GM12878 (cell line): ENCODE data around the gene SRSF7. TPM values are rescaled to one million over a fixed set of nuclear protein-coding genes. Genes with fewer than 3 reads are reported as not detected.

Experiments
- ATAC-seq: fragments of 200-7000 bp; cut with Tn5 transposase; 3 replicates; pipeline ENCODE4 v1.9.1; 2020; ENCODE audit warnings: mild to moderate bottlenecking, moderate library complexity
- BruUV-seq: library from RNA; stranded (reverse); fragments of 400-500 nt; replicated peaks from 2 replicates; lab custom pipeline; 2021; lab: Mats Ljungman, UMichigan
- CTCF ChIA-PET: fragments of 300-600 bp; sonication (Branson Sonifier 250); formaldehyde crosslinking; extraction: SDS; loops from one replicate; lab custom pipeline; 2021; ENCODE audit warnings: inconsistent platforms; lab: Yijun Ruan, JAX
- POLR2A ChIA-PET: fragments of 350-600 bp; formaldehyde crosslinking; extraction: SDS; loops from one replicate; lab custom pipeline; 2021; ENCODE audit warnings: inconsistent platforms; lab: Charles Lee
- RAD21 ChIA-PET: fragments of 300-600 bp; sonication (Branson Sonifier 250); formaldehyde crosslinking; loops from one replicate; lab custom pipeline; 2023; ENCODE audit warnings: antibody characterized with exemption; ENCODE audit not compliant: unreplicated experiment; lab: Charles Lee
- SMC1A ChIA-PET: fragments of 300-600 bp; sonication (Branson Sonifier 250); formaldehyde crosslinking; loops from one replicate; lab custom pipeline; 2023; ENCODE audit not compliant: unreplicated experiment, uncharacterized antibody; lab: Charles Lee
- DNase-seq: peaks from one replicate; pipeline ENCODE4 v3.0.0-alpha.2; 2011; ENCODE audit warnings: low read depth, low spot score
- FAIRE-seq: peaks from 3 replicates; lab custom pipeline; 2011; peaks lifted over from hg19 to GRCh38; lab: Jason Lieb, UNC
- H2AFZ ChIP-seq: 2 replicates; pipeline ENCODE4 v1.6.0; 2011; ENCODE audit warnings: low read depth, low read length, control low read depth; ENCODE audit not compliant: control insufficient read depth
- H3K27ac ChIP-seq: 2 replicates; pipeline ENCODE4 v1.5.1; 2011; ENCODE audit warnings: control low read depth; ENCODE audit not compliant: control insufficient read depth, insufficient read depth
- H3K27me3 ChIP-seq, 2 experiments: replicated peaks in 1 of 2; 2 replicates each; pipeline versions ENCODE4 v1.6.0 to v1.6.1; 2011; ENCODE audit warnings: low read length in 1 of 2; ENCODE audit not compliant: control insufficient read depth in 2 of 2, insufficient read depth in 2 of 2
- H3K36me3 ChIP-seq, 2 experiments: 2 replicates each; pipeline ENCODE4 v1.5.1; 2011; ENCODE audit warnings: low read length in 1 of 2; ENCODE audit not compliant: control insufficient read depth in 2 of 2, insufficient read depth in 2 of 2
- H3K4me1 ChIP-seq: 2 replicates; pipeline ENCODE4 v1.6.1; 2011; ENCODE audit warnings: mild to moderate bottlenecking, low read length, moderate library complexity, mixed read lengths; ENCODE audit not compliant: control insufficient read depth, insufficient read depth
- H3K4me2 ChIP-seq: 2 replicates; pipeline ENCODE4 v1.6.0; 2011; ENCODE audit warnings: control low read depth; ENCODE audit not compliant: control insufficient read depth, insufficient read depth
- H3K4me3 ChIP-seq: fragments of 200-600 bp; sonication (generic); 2 replicates; pipeline ENCODE4 v1.5.1; 2016
- H3K79me2 ChIP-seq: 2 replicates; pipeline ENCODE4 v1.6.0; 2011; ENCODE audit warnings: low read length; ENCODE audit not compliant: control insufficient read depth, insufficient read depth
- H3K9ac ChIP-seq: 2 replicates; pipeline ENCODE4 v1.8.0; 2011; ENCODE audit warnings: low read length, control low read depth, mixed read lengths; ENCODE audit not compliant: control insufficient read depth, insufficient read depth
- H3K9me3 ChIP-seq: replicated peaks from 3 replicates; pipeline ENCODE4 v1.5.1; 2011; ENCODE audit warnings: mild to moderate bottlenecking, low read length; ENCODE audit not compliant: control insufficient read depth, insufficient read depth
- H4K20me1 ChIP-seq: 2 replicates; pipeline ENCODE4 v1.6.0; 2011; ENCODE audit not compliant: control insufficient read depth, insufficient read depth
- ATF7 ChIP-seq: fragments of 450-650 bp; IDR thresholded peaks from 2 replicates; pipeline ENCODE4 v1.6.1; 2016; ENCODE audit warnings: low read depth, mild to moderate bottlenecking
- EP300 ChIP-seq, 2 experiments: fragments of 150-350 bp in 1 of 2; IDR thresholded peaks; 2 replicates each; pipeline ENCODE4 v1.6.1; 2011 to 2012; ENCODE audit warnings: low read depth in 2 of 2, low read length in 2 of 2, borderline replicate concordance in 1 of 2, improper control_type of control experiment in 1 of 2, inconsistent platforms in 1 of 2; ENCODE audit not compliant: control insufficient read depth in 1 of 2
- ETV6 ChIP-seq, 2 experiments: fragments of 450-650 bp in 1 of 2; IDR thresholded peaks in 1 of 2; conservative IDR thresholded peaks in 1 of 2; 2 replicates each; pipeline ENCODE4 v1.6.1; 2014; ENCODE audit warnings: antibody characterized with exemption in 1 of 2, borderline replicate concordance in 1 of 2, low read depth in 1 of 2, mild to moderate bottlenecking in 1 of 2, moderate library complexity in 1 of 2
- FOS ChIP-seq: IDR thresholded peaks from 3 replicates; pipeline ENCODE4 v1.6.1; 2011; ENCODE audit warnings: borderline replicate concordance; ENCODE audit not compliant: insufficient read length; ENCODE audit errors: extremely low read depth
- HDAC2 ChIP-seq: fragments of 200-600 bp; sonication (generic); IDR thresholded peaks from 2 replicates; pipeline ENCODE4 v1.6.1; 2017
- IRF4 ChIP-seq: IDR thresholded peaks from 2 replicates; pipeline ENCODE4 v1.6.1; 2011; ENCODE audit warnings: low read depth, low read length
- KDM1A ChIP-seq: fragments of 200-600 bp; sonication (generic); IDR thresholded peaks from 2 replicates; pipeline ENCODE4 v1.6.1; 2016; ENCODE audit warnings: borderline replicate concordance
- REST ChIP-seq: IDR thresholded peaks from 2 replicates; pipeline ENCODE4 v1.6.1; 2012; ENCODE audit warnings: mild to moderate bottlenecking, low read depth, low read length
- SIN3A ChIP-seq: IDR thresholded peaks from 2 replicates; pipeline ENCODE4 v1.6.1; 2012; ENCODE audit warnings: low read depth, low read length, improper control_type of control experiment
- SMC3 ChIP-seq: IDR thresholded peaks from 2 replicates; pipeline ENCODE4 v1.6.1; 2011; ENCODE audit warnings: low read length, improper control_type of control experiment, borderline replicate concordance
- TCF12 ChIP-seq: IDR thresholded peaks from 2 replicates; pipeline ENCODE4 v1.6.1; 2011; ENCODE audit warnings: low read depth, mild to moderate bottlenecking, low read length
- ZBTB33 ChIP-seq: fragments of 450-650 bp; IDR thresholded peaks from 2 replicates; pipeline ENCODE4 v1.6.1; 2017; ENCODE audit warnings: mild to moderate bottlenecking
- WGBS: methylation state at CpG from one replicate; pipeline ENCODE4 v1.1.6; 2016; ENCODE audit warnings: low lambda C conversion rate; ENCODE audit not compliant: insufficient replicate concordance, insufficient coverage; ENCODE audit errors: missing lambda C conversion rate; 5-methylcytosine and 5-hydroxymethylcytosine counted together
- in situ Hi-C: fragments of 300-500 bp; cut with MboI; formaldehyde crosslinking; loops from 9 replicates; pipeline ENCODE4 v1.14.3; 2018; ENCODE audit warnings: mixed read lengths
- intact Hi-C: fragments of 100-400 bp; cut with micrococcal nuclease; formaldehyde crosslinking; loops from one replicate; pipeline ENCODE4 v1.14.2; 2022; ENCODE audit not compliant: unreplicated experiment
- polyA plus RNA-seq, 11 experiments: library from polyadenylated mRNA; depleted of rRNA in 4 of 11; unstranded in 6 of 11; stranded (reverse) in 5 of 11; fragments of >200 nt; fragmentation: Nextera tagmentation in 4 of 11; fragmentation: Illumina TruSeq in 1 of 11; extraction: Ambion mirVana in 4 of 11; extraction: Trizol in 1 of 11; gene quantifications; 1 replicate in 1 of 11; 2 replicates in 10 of 11; pipeline versions ENCODE4 v1.2.1 to v1.2.3, GENCODE V29; 2011 to 2016; ENCODE audit warnings: inconsistent platforms in 2 of 11, missing spikeins in 2 of 11, low read depth in 1 of 11
- total RNA-seq, 4 experiments: library from RNA; depleted of rRNA in 3 of 4; stranded (reverse); fragments of >200 nt in 3 of 4; fragmentation: Illumina TruSeq in 1 of 4; extraction: Trizol in 1 of 4; gene quantifications; 2 replicates each; pipeline versions ENCODE4 v1.2.1 to v1.2.3, GENCODE V29; 2013 to 2021

Gene SRSF7
- total and polyA plus RNA-seq, 10 of the 15 experiments (the other 5 are each of a cell fraction or from before 2014, with no cell fraction given) = 205 to 785 (median 408) TPM

- TF ChIP-seq ZBTB33 (no peak), IRF4 (peak; percentile 65; the same call in 1 of the 2 replicates), SIN3A (peak; percentile 95), REST (peak; percentile 56; the same call in 1 of the 2 replicates), ATF7 (peak; percentile 64)
These were observed at the start of gene SRSF7 (continued) for GRCh38 chr2:38750891-38751595.

- ATAC-seq (no peak), FAIRE-seq (no peak)
- Histone ChIP-seq H2AFZ (no peak overlapping the region), H3K27me3 (no peaks in the 10 kb centered on the region), H3K36me3 (no peaks in the 10 kb centered on the region), H3K27ac (no peak overlapping the region), H3K4me3 (no peak overlapping the region)
- intact Hi-C loops = no loop called here
- ChIA-PET RAD21 (no interaction called here), SMC1A (interaction anchor here (0.5 kb wide), 1 partner anchor 192 kb away, joined by 3 read pairs; no protein-coding TSS in a partner anchor)
- TF ChIP-seq FOS = no peak
- TF ChIP-seq HDAC2 = no peak
- no peak for TF ChIP-seq SMC3
- no peak for TF ChIP-seq KDM1A
- no peak for TF ChIP-seq TCF12
- no peak for TF ChIP-seq SIN3A
- no peak for TF ChIP-seq ETV6 (conservative IDR thresholded peaks at IDR 0.05 in 1 of 2, IDR thresholded peaks at IDR 0.05 in 1 of 2; ENCODE audit: borderline replicate concordance in 1 of 2, low read depth in 1 of 2)
- no peak for TF ChIP-seq EP300 (IDR thresholded peaks at IDR 0.05; ENCODE audit: borderline replicate concordance in 1 of 2, control insufficient read depth in 1 of 2, low read depth in 2 of 2, low read length in 2 of 2)
- TF ChIP-seq, all 136 proteins: peak for 0
- CTCF ChIA-PET = interaction anchor here (0.5 kb wide), 1 partner anchor 1561 kb away, joined by 3 read pairs; no protein-coding TSS in a partner anchor
- BruUV-seq = no TSS peak
- POLR2A ChIA-PET = no interaction called here
- Histone ChIP-seq H4K20me1 (no peaks in the 10 kb centered on the region), H3K79me2 (no peaks in the 10 kb centered on the region), H3K4me2 (no peak overlapping the region), H3K9me3 (no peaks in the 10 kb centered on the region), H3K9ac (no peak overlapping the region), H3K4me1 (no peaks in the 10 kb centered on the region)
- no peak for DNase-seq
- WGBS = 72% methylated on average over 3 of the region's 3 CpGs
- in situ Hi-C loops = no loop called here
These were observed 46.8 kb upstream of the SRSF7 start for GRCh38 chr2:38797953-38798352.
